GM12878 (cell line): Measurements from ENCODE around the gene SGCB.

Source experiments
- EGR1 ChIP-seq, 2 experiments: IDR thresholded peaks; 1 replicate in 1 of 2; 2 replicates in 1 of 2; pipeline ENCODE4 v1.6.1; 2011 to 2012; ENCODE audit warnings: low read depth in 2 of 2, low read length in 2 of 2, borderline replicate concordance in 1 of 2, mild to moderate bottlenecking in 1 of 2, moderate library complexity in 1 of 2
- HDAC6 ChIP-seq: fragments of 200-600 bp; sonication (generic); IDR thresholded peaks from one replicate; pipeline ENCODE4 v1.8.0; 2017; ENCODE audit warnings: antibody characterized with exemption; ENCODE audit not compliant: unreplicated experiment
- MXI1 ChIP-seq: fragments of 150-350 bp; IDR thresholded peaks from 2 replicates; pipeline ENCODE4 v1.6.1; 2011; ENCODE audit warnings: low read depth, mild to moderate bottlenecking, inconsistent platforms, low read length, improper control_type of control experiment
- PML ChIP-seq: IDR thresholded peaks from 2 replicates; pipeline ENCODE4 v1.6.1; 2012; ENCODE audit warnings: low read length, inconsistent platforms
- RAD21 ChIP-seq: IDR thresholded peaks from 2 replicates; pipeline ENCODE4 v1.6.1; 2011; ENCODE audit warnings: mild to moderate bottlenecking, low read depth, low read length, moderate library complexity; ENCODE audit not compliant: insufficient read depth

DNA sequence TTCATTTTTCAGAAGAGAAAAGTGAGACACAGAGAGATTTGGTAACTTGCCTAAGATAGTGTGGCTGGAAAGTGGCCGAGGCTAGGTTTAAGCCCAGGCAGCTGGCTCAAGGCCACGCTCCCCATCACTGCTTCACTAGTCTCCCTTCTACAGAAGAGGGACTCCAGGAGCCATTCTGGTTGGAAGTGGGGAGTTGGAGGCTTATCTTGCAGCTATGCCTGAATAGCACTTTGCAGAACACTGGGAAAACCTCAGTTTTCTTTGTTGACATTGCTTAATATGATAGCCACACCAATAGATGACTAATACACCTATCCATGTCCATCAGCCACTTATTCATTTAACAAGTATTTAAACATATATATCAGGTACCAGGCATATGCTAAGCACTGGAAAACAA is 36.5 kb downstream of the SGCB start:
- no peak for TF ChIP-seq RAD21
- no peak for TF ChIP-seq EGR1 (IDR thresholded peaks at IDR 0.05; ENCODE audit: borderline replicate concordance in 1 of 2, low read depth in 2 of 2, low read length in 2 of 2)
- TF ChIP-seq HDAC6, result no peak
- no peak for TF ChIP-seq MXI1
- TF ChIP-seq PML, result no peak
